Endothelial cell of umbilical vein (primary cell): ENCODE results near the gene ZNF488. TPM values are rescaled to one million over a fixed set of nuclear protein-coding genes. Genes with fewer than 3 reads are reported as not detected.

Experiments used
- BruUV-seq: library from RNA; stranded (reverse); fragments of 400-500 nt; replicated peaks from 2 replicates; lab custom pipeline; 2021; lab: Mats Ljungman, UMichigan
- CTCF ChIA-PET: fragments of 300-600, 350-600 bp; sonication (Branson Sonifier 250); formaldehyde crosslinking; loops from one replicate; lab custom pipeline; 2021; ENCODE audit warnings: antibody characterized with exemption, inconsistent platforms; lab: Charles Lee
- POLR2A ChIA-PET: fragments of 300-600, 350-600 bp; sonication (Branson Sonifier 250); formaldehyde crosslinking; loops from one replicate; lab custom pipeline; 2021; ENCODE audit warnings: antibody characterized with exemption, inconsistent platforms; lab: Charles Lee
- DNase-seq: peaks from one replicate; pipeline ENCODE4 v3.0.0-alpha.2; 2011; ENCODE audit warnings: low read depth, low spot score
- FAIRE-seq: peaks from 2 replicates; lab custom pipeline; 2011; peaks lifted over from hg19 to GRCh38; lab: Jason Lieb, UNC
- H2AFZ ChIP-seq: 2 replicates; pipeline ENCODE4 v1.6.0; 2012; ENCODE audit warnings: low read depth, low read length, control low read depth, inconsistent platforms
- H3K27ac ChIP-seq: 2 replicates; pipeline ENCODE4 v1.5.1; 2011; ENCODE audit warnings: low read depth, mild to moderate bottlenecking, control low read depth, low read length, moderate library complexity; ENCODE audit not compliant: insufficient read depth
- H3K27me3 ChIP-seq, 2 experiments: 2 replicates each; pipeline versions ENCODE4 v1.6.0 to v1.6.1; 2011; ENCODE audit warnings: low read length in 2 of 2, mixed read lengths in 1 of 2; ENCODE audit not compliant: control insufficient read depth in 2 of 2, insufficient read depth in 2 of 2
- H3K36me3 ChIP-seq, 2 experiments: 2 replicates in 1 of 2; 3 replicates in 1 of 2; pipeline ENCODE4 v1.5.1; 2011; ENCODE audit warnings: low read length in 2 of 2, mild to moderate bottlenecking in 1 of 2, moderate library complexity in 1 of 2; ENCODE audit not compliant: control insufficient read depth in 2 of 2, insufficient read depth in 2 of 2; ENCODE audit errors: extremely low read depth in 1 of 2
- H3K4me1 ChIP-seq: 3 replicates; pipeline ENCODE4 v1.5.1; 2011; ENCODE audit warnings: mild to moderate bottlenecking, low read length; ENCODE audit not compliant: control insufficient read depth, insufficient read depth; ENCODE audit errors: extremely low read depth
- H3K4me2 ChIP-seq: 2 replicates; pipeline ENCODE4 v1.6.1; 2011; ENCODE audit warnings: low read length, control low read depth, mixed read lengths; ENCODE audit not compliant: insufficient read depth
- H3K4me3 ChIP-seq, 3 experiments: fragments of 200-600 bp in 1 of 3; sonication (generic), shearing (Covaris generic) in 1 of 3; replicated peaks in 1 of 3; 2 replicates each; pipeline ENCODE4 v1.5.1; 2011 to 2016; ENCODE audit warnings: control low read depth in 3 of 3, low read length in 3 of 3, mild to moderate bottlenecking in 2 of 3, inconsistent platforms in 1 of 3, low read depth in 1 of 3, moderate library complexity in 1 of 3; ENCODE audit not compliant: insufficient read depth in 1 of 3
- H3K79me2 ChIP-seq: 2 replicates; pipeline ENCODE4 v1.6.0; 2012; ENCODE audit warnings: low read length, inconsistent platforms; ENCODE audit not compliant: control insufficient read depth, insufficient read depth
- H3K9ac ChIP-seq: replicated peaks from 2 replicates; pipeline ENCODE3; 2011; ENCODE audit warnings: low read length, control low read depth; ENCODE audit not compliant: insufficient read depth; ENCODE audit errors: extremely low read depth
- H3K9me1 ChIP-seq: replicated peaks from 3 replicates; pipeline ENCODE4 v1.6.0; 2011; ENCODE audit warnings: mild to moderate bottlenecking, low read length; ENCODE audit not compliant: control insufficient read depth, insufficient read depth; ENCODE audit errors: extremely low read depth
- H3K9me3 ChIP-seq: replicated peaks from 2 replicates; pipeline ENCODE4 v1.5.1; 2012; ENCODE audit warnings: low read length, inconsistent platforms; ENCODE audit not compliant: control insufficient read depth, insufficient read depth
- H4K20me1 ChIP-seq: replicated peaks from 2 replicates; pipeline ENCODE3; 2011; ENCODE audit warnings: mild to moderate bottlenecking, low read length; ENCODE audit not compliant: control insufficient read depth, insufficient read depth; ENCODE audit errors: extremely low read depth
- CTCF ChIP-seq, 2 donors: IDR thresholded peaks; 1 replicate in 1 of 2; 2 replicates in 1 of 2; pipeline ENCODE4 v1.5.1; 2011; ENCODE audit warnings: low read length in 2 of 2, mild to moderate bottlenecking in 2 of 2, moderate library complexity in 2 of 2, control low read depth in 1 of 2, inconsistent platforms in 1 of 2, low read depth in 1 of 2; ENCODE audit not compliant: insufficient read depth in 1 of 2; ENCODE audit errors: extremely low read depth in 1 of 2
- EZH2 ChIP-seq: IDR thresholded peaks from 2 replicates; pipeline ENCODE4 v1.6.1; 2012; ENCODE audit warnings: borderline replicate concordance, low read depth, mild to moderate bottlenecking, moderate library complexity, low read length, inconsistent platforms; ENCODE audit not compliant: severe bottlenecking
- FOS ChIP-seq: IDR thresholded peaks from 2 replicates; pipeline ENCODE4 v1.6.1; 2011; ENCODE audit warnings: mild to moderate bottlenecking, low read length, moderate library complexity, borderline replicate concordance; ENCODE audit not compliant: insufficient read depth
- GATA2 ChIP-seq: IDR thresholded peaks from 2 replicates; pipeline ENCODE4 v1.7.0; 2011; ENCODE audit warnings: low read depth, mild to moderate bottlenecking, moderate library complexity, mixed read lengths, low read length; ENCODE audit not compliant: insufficient read length, insufficient read depth
- JUN ChIP-seq: IDR thresholded peaks from 2 replicates; pipeline ENCODE4 v1.6.1; 2011; ENCODE audit warnings: borderline replicate concordance, low read depth; ENCODE audit not compliant: insufficient read length, insufficient read depth
- MAX ChIP-seq: IDR thresholded peaks from 2 replicates; pipeline ENCODE4 v1.6.1; 2011; ENCODE audit not compliant: insufficient read depth, insufficient read length
- MYC ChIP-seq: IDR thresholded peaks from one replicate; pipeline ENCODE4 v1.6.1; 2011; ENCODE audit warnings: mild to moderate bottlenecking, low read depth, low read length
- POLR2A ChIP-seq: IDR thresholded peaks from 2 replicates; pipeline ENCODE4 v1.6.1; 2012; ENCODE audit warnings: low read depth, mild to moderate bottlenecking, control low read depth, low read length
- POLR2AphosphoS5 ChIP-seq: IDR thresholded peaks from 2 replicates; pipeline ENCODE4 v1.6.1; 2012; ENCODE audit warnings: low read depth, mild to moderate bottlenecking, control low read depth, low read length, moderate library complexity; ENCODE audit not compliant: insufficient read depth
- dilution Hi-C: fragments of 300-500 bp; cut with MboI; formaldehyde crosslinking; loops from one replicate; pipeline ENCODE4 v1.15.0; 2019; ENCODE audit warnings: low sequenced_read_pairs; ENCODE audit not compliant: extremely low pct_ligation_motif_present
- intact Hi-C: fragments of 100-400 bp; cut with micrococcal nuclease; formaldehyde crosslinking; loops from one replicate; pipeline ENCODE4 v1.10.0; 2022
- polyA plus RNA-seq, 4 experiments: library from polyadenylated mRNA; depleted of rRNA in 3 of 4; stranded (reverse) in 3 of 4; unstranded in 1 of 4; fragments of >200 nt; gene quantifications; 2 replicates each; pipeline versions ENCODE4 v1.2.1 to v1.2.3, GENCODE V29; 2011 to 2012; ENCODE audit warnings: missing spikeins in 1 of 4
- total RNA-seq: library from RNA; stranded (reverse); gene quantifications from 2 replicates; pipeline ENCODE4 v1.2.3, GENCODE V29; 2021

ZNF488 gene
- total and polyA plus RNA-seq, 2 donors (not counting 3 experiments of a cell fraction or from before 2014, with no cell fraction given) = 0.21 to 0.38 TPM

GRCh38 chr10:47378606-47379444, 5.3 kb downstream of the ZNF488 start:
- no peaks in the 10 kb centered on the region for H3K9me1 ChIP-seq
- dilution Hi-C loops = no loop called here
- H3K36me3 ChIP-seq = no peaks in the 10 kb centered on the region
- no peak for DNase-seq
- TF ChIP-seq GATA2 (no peak), POLR2A (no peak), MAX (no peak), JUN (no peak), CTCF (IDR thresholded peaks at IDR 0.05; ENCODE audit: extremely low read depth in 1 of 2, insufficient read depth in 1 of 2, low read depth in 1 of 2, low read length in 2 of 2) (no peak), MYC (no peak), POLR2AphosphoS5 (no peak), EZH2 (no peak), FOS (no peak)
- H3K9ac ChIP-seq = no peak overlapping the region
- H3K27me3 ChIP-seq = peaks cover 22 to 35% of the 10 kb centered on the region in 2 experiments
- no peaks in the 10 kb centered on the region for H3K79me2 ChIP-seq
- H3K9me3 ChIP-seq = no peaks in the 10 kb centered on the region
- no peak overlapping the region for H2AFZ ChIP-seq
- H3K4me2 ChIP-seq = no peak overlapping the region
- no peak overlapping the region for H3K4me3 ChIP-seq
- BruUV-seq = no TSS peak
- intact Hi-C loops = no loop called here
- FAIRE-seq = no peak
- H3K27ac ChIP-seq = no peak overlapping the region
- POLR2A ChIA-PET = no interaction called here
- peaks cover under 1% of the 10 kb centered on the region for H3K4me1 ChIP-seq
- no peaks in the 10 kb centered on the region for H4K20me1 ChIP-seq
- CTCF ChIA-PET = interaction anchor here (1.2 to 1.7 kb wide), 2 partner anchors 17 to 1096 kb away, joined by 7 to 10 read pairs; no protein-coding TSS in a partner anchor
